ENCODE results near the gene MYRIP.

- TF ChIP-seq CTCF (IDR thresholded peaks at IDR 0.05) (no peak), POLR2A (IDR thresholded peaks at IDR 0.05) (no peak), POLR2AphosphoS5 (IDR thresholded peaks at IDR 0.05) (no peak)
Measured at GRCh38 chr3:40070816-40071215, 261.4 kb downstream of the MYRIP start.
